CD4-positive, alpha-beta T cell treated with Interleukin-10 for 1 hour (primary cell): ENCODE results near the gene NSMCE4A.
"Not testable (repeated sequence)": the region's sequence is repeated elsewhere in the genome, so short reads cannot be mapped to it uniquely, and the experiment has no call there.

Source experiments
- DNase-seq: peaks from one replicate; pipeline ENCODE4 v3.0.0-alpha.2; 2020

Gene NSMCE4A

DNA sequence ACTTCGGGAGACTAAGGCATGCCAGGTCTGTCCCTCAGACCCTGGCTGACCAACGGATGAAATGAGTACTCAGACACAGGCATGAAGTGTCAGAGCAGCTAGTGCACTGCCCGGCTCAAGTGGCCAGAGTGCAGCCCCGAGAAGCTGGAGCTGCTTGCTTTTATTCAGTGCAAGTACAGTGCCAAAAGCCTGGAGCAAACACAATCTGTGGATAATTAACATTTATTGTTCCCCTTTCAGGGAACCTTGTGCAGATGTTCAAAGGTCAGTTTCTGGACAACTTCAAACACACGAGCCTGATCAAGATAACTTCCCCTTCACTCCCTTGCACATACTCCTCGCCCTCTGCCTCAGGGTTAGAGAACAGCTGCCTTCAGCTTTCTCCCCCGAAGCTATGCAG is 39.3 kb downstream of the NSMCE4A start:
- no peak for DNase-seq

DNA sequence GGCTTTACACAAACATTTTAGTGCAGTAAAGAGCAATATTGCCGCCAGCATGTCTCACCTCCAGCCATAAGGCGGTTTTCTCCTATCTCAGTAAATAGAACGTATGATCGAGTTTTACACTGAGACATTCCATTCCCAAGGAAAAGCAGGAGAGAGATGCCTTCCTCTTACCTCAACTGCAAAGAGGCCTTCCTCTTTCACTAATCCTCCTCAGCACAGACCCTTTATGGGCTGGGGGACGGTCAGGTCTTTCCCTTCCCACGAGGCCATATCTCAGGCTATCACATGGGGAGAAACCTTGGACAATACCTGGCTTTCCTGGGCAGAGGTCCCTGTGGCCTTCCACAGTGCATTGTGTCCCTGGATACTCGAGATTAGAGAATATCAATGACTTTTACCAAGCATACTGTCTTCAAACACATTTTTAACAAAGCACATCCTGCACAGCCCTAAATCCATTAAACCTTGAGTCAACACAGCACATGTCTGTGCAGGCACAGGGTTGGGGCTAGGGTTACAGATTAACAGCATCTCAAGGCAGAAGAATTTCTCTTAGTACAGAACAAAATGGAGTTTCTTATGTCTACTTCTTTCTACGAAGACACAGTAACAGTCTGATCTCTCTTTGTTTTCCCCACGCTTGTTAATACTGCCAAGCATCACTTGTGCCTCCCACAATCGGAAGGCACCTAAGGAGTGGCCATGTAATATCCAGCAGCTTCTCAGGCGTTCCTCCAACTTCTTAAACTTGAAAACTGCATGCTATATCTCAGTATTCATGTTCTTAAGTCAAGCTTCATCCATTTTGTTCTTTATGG is 44.5 kb downstream of the NSMCE4A start:
- DNase-seq = not testable (repeated sequence)

DNA sequence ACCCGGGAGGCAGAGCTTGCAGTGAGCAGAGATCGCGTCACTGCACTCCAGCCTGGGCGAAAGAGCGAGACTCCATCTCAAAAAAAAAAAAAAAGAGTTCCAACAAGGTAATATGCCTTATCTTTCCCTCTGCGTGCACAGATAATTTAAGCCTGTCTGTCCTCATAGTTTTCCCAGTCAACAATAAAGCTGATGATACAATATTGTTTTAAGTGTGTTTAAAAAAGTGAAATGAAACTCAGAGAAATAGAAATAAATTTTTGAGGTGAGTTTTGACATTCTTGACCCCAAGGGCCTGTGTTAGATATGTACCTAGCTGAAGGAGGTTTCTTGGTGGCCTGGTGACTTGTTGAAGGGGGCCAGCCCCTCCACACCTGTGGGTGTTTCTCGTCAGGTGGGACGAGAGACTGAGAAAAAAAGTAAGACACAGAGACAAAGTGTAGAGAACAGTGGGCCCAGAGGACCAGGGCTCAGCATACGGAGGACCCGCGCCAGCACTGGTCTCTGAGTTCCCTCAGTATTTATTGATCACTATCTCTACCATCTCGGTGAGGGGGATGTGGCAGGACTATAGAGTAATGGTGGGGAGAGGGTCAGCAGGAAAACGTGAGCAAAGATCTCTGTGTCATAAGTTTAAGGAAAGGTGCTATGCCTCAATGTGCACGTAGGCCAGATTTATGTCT is 45.3 kb downstream of the NSMCE4A start:
- not testable (repeated sequence) for DNase-seq

DNA sequence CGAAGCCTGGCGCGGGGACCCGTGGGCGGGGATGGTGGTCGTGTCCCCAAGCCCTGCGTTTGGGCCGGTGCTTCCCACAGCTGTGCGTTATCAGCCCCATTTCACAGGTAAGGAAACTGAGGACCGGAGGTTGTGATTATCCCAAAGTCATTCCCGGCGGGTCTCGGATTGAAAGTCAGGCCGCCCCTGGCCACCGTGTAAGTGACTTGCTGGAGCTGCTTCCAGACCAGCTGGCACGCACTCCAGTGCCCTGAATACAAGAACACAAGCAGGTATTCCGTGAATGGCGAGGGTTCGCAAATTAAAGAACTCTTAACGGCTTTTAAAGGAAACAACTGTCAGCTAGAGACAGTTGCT is 46.5 kb downstream of the NSMCE4A start:
- DNase-seq = peak; percentile 17

DNA sequence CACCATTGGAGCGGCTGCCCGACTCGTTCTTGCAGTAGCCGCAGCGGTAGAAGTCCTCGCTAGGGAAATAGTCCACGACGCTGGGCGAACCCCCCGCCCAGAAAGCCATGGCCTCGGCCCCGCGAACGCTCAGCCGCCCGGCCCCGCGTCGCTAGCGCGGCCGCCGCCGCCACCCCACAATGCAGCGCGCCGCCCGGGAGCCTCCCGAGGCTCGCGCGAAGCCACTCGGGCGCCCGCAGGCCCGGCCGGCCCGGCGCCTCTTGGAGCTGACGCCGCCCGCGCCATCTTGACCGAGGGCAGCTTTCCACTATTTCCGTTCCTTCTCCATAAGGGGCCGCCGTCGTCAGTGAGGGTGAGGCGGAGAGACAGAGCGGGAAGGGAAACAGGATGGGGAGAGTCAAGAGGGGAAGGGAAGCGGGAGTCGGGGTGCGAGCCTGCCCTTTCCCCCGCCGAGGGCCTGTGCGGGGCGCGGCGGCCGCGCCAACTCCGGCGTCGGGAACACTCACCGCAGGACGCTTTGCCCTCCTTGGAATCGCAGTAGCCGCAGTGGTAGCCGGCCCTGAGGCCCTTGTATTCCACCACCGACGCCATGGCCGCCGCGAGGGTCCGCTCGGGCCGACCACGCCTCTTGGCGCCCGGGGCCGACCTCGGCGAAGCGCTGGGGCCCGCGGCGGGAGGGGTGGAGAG is 47.0 kb downstream of the NSMCE4A start, which contains the start of gene ATE1:
ATE1 (minus strand) TSS at position 191 of the 687 bp plus-strand sequence; CDS start at position 109, 82 bp downstream.
- DNase-seq = peak; percentile 86

DNA sequence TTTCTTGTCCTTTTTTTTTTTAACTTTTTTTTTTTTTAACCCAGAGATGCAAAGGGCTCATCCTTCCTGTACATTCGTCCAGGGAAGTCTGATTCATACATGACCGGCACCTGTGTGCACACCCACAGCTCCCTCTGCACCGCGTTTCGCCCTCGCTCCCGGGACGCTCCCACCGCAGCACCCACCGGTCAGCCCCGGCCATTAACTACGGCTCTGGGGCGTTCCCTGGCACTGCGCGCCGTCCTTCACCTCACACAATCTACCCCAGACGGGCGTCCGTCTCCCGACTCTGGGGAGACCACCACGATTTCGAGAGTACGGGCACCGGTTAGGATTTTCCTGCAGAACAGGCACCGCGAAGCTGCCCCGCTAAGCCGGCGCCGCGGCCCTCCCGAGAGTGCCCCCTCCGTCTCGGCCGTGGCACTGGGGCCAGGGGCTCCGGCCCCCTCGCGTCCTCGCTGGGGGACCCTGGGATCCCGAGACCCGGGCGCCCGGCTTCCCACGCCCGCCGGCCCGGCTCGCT is 47.6 kb downstream of the NSMCE4A start:
- no peak for DNase-seq

DNA sequence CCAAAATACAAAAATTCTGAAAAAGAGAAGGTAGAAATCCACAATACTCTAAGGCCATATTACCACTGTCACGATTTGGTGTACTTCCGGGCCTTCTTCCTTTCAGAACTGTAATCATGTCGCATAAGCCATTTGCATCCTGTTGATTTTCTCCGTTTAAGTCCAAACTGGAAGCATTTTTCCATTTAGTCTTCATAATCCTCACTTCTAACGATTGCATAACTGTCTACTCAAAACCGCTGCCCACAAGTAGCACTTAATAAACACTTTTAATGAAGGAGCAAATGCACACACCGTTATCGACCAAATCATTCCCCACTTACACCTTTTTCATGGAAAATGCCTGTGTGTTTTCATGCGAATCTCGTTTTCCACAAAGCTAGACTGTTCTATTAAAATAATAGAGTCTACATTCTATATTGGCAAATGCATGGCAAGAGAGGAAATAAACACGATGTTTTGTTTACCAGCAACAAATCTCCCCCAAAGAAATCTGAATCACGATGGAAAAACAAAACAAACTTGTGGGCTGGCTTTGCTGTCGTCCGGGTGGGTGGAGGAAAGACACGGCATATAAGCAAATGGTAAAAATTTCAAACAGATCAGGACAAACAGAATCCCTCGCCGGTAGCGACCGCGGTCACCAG is 48.2 kb downstream of the NSMCE4A start:
- DNase-seq = peak; percentile 19

DNA sequence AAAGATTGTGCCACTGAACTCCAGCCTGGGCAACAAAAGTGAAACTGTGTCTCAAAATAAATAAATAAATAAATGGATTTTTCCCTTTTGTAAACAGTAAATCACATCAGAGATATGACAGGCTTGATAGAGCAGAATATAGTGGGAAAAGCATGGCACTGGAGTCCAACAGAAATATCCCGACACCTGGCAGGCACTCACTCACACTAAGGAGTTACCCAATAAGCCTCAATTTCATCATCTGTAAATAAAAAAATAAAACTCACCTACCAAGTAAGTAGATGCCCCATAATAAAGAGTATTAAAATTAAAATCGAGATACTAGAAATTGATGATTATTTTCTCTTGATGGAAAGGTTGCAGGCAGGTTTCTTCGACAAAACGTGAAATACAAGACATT is 48.9 kb downstream of the NSMCE4A start:
- DNase-seq = no peak

DNA sequence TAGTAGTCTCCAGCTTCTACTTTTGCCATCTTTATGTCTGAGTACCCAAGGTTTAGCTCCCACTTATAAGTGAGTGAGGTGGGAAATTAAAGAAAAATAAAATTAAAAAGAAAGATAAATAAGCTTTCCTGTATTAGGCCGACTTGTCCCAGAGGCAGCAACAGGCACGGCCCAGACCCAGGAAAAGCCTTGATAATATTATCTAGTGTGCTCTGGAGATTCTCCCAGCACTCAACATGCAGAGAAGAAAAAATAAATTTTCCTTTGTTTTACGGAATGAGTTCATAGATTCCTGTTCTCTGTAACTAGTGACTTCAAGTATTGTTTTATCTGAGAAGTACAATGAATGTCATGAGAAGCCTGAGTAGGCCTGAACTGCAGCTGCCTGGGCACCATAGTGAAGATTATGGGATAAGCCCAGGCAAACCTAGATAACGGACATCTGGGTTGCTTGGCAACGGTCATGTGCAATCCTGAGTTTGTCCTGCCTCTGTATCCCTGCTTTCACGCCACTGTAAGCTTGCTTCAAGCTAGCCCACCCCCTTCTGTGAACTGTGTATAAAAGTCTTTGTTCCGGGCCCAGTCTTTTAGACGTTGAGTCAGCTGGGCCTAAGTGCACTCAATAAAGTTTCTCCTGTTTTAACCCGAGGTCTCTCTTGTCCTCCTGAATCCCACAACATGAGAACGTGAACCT is 53.6 kb downstream of the NSMCE4A start:
- DNase-seq = no peak

DNA sequence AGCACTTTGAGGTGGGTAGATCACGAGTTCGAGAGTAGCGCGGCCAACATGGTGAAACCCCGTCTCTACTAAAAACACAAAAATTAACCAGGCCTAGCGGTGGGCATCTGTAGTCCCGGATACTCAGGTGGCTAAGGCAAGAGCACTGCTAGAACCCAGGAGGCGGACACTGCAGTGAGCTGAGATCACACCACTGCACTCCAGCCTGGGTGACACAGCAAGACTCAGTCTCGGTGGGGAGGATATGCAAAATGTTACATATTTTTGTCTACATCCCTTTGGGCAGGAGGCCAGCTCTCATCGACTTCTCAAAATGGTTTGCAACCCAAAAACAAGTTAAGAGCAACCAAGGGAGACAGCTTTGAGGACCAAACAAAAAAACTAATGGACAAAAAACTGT is 55.4 kb downstream of the NSMCE4A start:
- DNase-seq = no peak

DNA sequence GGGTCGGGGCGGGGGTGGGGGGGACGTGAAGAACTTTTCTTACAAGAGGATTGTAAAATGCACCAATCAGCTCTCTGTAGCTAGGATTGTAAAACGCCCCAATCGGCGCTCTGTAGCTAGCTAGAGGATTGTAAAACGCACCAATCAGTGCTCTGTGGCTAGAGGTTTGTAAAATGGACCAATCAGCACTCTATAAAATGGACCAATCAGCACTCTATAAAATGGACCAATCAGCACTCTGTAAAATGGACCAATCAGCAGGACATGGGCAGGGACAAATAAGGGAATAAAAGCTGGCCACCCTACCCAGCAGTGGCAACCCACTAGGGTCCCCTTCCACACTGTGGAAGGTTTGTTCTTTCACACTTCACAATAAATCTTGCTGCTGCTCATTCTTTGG is 56.2 kb downstream of the NSMCE4A start:
- DNase-seq = not testable (repeated sequence)

DNA sequence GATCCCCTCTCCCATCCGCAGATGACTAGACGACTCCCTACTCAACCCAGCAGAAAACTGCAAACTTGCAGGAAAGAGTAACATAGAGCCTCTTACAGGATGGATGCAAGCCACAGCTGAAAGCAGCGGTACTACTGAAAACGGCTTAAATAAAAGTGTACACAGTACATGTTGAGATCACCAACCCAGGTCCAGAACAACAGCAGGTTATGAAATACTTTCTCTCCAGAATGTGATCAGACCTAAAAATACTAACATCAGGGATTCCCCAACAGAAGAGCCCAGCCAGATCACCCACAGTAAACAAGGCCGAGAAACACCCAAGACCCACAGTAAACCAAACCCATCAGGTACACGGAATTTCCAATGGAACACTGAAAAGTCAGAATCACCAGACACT is 60.4 kb downstream of the NSMCE4A start:
- DNase-seq = no peak

DNA sequence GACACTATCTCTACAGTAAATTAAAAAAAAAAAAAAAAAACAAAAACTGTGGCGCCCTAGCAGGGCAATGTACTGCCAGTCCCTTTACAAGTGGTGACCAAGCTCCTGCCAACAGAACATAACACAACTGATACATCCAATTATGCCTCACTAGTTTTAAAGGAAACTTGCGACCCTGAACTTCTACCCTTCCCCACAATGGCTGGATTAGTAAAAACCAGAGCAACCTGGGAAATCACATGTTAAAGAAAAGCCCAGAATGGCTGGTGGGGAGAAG is 63.7 kb downstream of the NSMCE4A start:
- DNase-seq = no peak

DNA sequence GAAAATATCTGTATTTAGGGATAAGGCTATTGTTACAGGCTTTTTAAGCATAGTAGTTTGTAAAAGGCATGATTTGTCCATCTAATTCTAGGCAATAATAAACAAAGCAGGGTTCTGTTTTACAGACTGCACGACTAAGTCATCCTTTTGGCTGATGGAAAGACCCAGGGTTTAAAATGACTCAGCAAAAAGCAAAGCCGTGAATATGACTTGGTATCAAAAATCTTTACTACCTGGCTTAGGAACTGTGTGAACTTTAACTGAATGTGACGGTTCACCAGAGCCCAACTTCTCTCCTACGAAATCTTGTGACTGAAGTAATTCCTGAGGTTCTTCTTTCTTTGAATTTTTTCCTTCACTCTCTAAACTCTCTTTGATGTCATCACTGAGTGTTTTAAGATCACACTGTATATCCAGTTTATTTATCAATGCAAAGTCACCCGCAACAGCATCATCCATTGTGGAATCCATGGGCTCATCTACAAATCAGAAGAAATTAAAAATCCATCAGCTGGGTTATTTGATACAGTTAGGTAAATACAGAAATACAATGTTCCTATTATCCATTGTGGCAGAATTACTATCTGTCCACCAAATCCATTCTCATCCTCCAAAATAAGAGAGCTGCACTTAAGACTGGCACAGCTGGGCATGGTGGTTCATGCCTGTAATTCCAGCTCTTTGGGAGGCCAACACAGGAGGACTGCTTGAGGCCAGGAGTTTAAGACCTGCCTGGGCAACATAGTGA is 64.2 kb downstream of the NSMCE4A start:
- no peak for DNase-seq
